Activated gamma-delta T cell treated with anti-CD3 and anti-CD28 coated beads, Interleukin-2, amount 50 U/mL, for 16 hours (primary cell): ENCODE measurements around the gene SLC44A4.

Source experiments
- DNase-seq: peaks from one replicate; pipeline ENCODE4 v3.0.0-alpha.2; 2020; ENCODE audit warnings: low read depth

Gene SLC44A4

DNA sequence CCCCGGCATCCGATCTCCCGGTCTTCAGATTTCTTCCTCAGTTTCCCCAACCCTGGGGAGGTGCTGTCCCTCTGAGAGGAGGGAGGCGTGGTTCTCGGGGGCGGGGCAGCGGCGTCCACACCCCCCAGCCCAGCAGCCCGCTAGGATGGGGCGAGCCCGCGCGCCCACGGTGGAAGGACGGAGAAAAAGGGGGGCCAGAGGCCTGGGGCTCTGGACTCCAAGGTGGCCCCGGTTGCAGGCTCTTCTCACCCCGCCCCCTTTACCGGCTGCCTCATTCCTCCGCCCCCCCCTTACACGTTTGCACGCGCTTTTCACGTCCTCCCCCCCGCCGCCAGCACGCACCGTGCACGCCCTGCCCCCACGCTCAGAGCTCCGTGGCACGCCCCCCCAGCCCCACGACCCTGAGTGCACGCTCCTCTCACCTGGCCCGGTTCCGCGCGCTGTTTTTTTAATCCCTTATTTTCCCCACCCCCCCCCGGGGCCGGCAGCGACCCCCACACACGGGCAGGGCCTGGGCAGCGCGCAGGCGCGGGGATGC is 22.7 kb upstream of the SLC44A4 start:
- DNase-seq, result peak; percentile 52

DNA sequence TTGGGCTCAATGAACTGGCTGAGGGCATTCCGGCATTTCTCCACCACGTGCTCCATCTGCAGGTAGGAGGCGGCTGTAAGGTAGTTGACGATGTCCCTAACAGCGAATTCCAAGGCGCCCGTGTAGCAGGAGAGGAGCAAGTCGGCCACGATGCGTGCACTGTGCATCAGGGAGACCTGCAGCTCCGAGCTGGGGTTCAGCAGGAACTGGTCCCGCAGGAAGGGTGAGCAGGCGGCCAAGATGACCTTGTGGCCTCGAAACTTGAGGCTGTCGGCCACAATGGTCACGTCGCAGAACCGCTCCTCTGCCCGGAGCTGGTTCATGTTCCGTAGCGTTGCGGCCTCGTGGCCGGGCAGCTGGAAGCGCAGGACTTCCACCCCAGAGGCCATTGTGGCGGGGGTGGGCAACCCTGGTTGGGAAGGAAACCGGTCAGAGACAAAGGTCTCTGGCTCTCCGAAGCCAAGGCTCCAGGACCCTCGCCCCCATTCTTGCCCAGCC is 22.2 kb upstream of the SLC44A4 start:
- no peak for DNase-seq

- no peak for DNase-seq
Measured at GRCh38 chr6:31899882-31900722, 21.3 kb upstream of the SLC44A4 start.

DNA sequence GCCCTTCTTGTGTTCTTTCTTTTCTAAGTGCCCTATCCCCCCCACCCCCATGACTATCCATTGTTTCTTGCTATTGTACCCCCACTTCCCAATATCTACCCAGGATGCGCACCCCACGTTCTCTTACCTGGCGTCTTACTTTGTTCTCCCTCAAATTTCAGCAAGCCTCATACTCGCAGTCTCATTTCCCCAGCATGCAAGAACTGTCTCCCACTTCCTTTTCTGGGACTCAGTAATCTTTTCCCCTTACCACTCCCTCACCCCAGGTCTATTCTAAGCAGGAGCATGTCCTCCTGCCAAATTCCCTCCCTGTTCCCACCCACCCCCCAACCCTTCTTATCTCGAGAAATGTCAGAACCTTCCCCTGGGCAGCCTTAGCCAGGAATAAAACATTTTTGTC is 20.4 kb upstream of the SLC44A4 start:
- no peak for DNase-seq

DNA sequence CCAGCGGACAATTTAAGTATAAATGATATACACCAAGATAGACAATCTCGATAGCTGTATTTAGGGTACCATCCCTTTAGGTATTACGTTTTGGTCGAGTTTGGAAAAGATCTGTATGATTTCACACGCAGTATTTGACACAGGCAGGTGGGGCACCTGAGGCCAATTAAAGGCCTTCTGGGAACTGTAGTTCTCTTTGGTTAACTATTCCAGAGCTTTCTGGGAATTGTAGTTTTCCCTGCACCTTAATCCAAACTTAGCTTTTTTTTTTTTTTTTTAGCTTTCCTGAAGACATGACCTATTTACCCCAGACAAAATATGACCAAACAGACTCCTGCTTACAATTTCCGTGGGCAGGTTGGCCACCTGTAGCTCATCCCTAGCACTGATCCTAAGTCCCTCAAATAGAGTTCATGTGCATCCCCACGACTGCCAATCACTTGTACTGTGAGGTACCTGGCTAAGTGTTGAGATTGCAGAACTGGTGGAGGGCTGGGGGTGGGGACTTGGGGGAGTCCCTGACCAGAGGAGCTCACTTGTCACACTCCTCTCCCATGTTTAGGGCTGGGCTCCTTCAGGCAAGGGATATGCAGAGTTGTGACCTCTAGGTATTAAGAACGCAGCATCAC is 19.7 kb upstream of the SLC44A4 start:
- no peak for DNase-seq

DNA sequence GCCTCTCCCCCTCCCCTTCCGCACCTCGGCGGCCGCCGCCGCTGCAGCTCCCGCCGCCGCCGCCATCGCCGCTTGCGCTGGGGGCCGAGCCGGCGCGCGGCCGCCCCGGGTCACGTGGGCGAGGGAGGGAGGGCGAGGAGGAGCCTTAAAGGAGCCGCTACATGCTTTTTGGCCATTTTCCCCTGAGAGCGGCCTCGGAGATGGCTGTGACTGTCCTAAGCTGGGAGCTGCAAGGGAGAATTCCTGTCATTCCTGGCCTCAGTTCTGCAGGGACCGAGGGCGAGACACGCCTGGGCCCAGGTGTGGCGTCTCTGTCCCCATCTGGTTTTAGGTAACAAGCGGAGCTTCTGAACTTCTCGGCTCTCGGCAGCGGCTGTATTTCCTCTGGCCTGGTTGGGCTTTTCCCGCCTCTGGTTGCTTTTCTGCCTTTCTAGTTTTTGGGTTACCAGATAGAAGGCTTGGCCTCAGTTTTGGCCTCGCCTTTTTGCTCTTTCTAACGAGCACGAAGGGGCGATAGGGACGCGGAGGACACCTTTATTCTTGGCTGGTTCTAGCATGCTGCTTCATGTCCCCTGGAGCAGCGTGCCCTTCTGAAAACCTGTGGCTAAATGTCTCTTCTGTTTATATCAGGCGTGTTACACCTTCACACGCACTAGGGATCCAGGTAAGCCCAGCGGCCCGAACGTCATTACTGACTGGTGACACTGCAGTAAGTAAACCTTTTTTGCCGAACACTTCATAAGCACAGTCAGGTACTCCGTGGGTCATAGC is 19.0 kb upstream of the SLC44A4 start, which contains the start of gene EHMT2:
Gene EHMT2, minus strand, starts transcription at position 87 of the 771 bp plus-strand sequence. Its CDS starts 21 bp downstream, at position 66.
- DNase-seq, result peak; percentile 74

- DNase-seq, result no peak
Measured at GRCh38 chr6:31896856-31897611, 18.2 kb upstream of the SLC44A4 start.

DNA sequence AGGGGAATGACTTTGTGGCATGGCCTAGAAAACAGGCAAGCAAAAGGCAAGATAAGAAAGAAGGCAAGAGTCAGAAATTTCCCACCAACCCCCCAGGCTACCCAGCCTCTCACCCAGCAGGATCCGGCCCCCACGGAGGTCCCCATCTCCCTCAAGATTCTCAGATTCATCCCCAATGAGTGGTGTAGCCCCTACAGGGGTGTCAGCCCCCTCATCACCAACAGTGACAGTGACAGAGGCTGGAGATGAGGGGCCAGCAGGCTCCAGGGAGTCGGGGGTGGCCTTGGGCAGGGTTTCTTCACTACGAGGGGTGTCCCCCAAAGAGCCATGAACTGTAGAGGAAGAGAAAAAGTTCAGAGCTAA is 17.7 kb upstream of the SLC44A4 start:
- DNase-seq, result no peak

- DNase-seq, result no peak
Measured at GRCh38 chr6:31892821-31893220, 14.0 kb upstream of the SLC44A4 start.

- no peak for DNase-seq
Measured at GRCh38 chr6:31889331-31889972, 10.7 kb upstream of the SLC44A4 start.

GRCh38 chr6:31888276-31889258 is 9.8 kb upstream of the SLC44A4 start:
- DNase-seq, result peak; percentile 42

DNA sequence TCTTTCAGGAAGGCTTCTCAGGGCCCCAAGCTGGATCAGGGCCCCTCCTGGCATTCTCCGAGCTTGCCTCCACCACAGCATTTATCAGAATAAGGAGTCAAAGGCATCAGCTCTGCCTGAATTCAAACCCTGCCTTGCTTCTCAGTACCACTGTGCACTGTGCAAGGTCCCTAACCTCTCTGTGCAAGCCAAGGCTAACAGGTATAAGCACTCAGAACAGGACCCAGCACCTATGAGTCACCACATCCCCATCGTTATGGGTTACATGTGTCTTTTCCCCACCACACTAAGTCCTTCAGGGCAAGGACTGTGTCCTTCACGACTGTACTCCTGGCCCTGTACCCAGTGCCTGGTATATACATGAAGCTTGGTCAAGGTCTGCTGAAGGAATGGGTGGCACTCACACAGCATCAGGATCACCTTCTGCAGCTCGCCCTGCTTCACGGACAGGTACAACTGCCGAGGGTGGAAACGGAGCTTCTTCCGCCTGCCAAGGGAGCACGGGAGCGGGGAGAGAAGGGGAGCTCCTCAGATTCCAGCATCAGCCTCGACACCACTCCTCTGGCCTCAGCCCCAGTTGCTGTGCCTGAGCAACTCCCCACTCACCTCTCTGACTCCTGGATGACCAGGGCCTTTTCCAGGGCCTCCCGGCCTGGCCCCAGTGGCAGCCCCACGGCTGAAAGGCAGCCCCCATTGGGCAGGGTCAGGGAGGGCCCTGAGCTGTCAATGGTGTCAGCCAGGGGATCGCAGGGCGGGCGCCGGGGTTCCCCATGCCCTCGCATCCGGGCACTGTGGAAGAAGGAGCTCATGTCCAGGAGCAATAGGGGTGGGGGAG is 8.6 kb upstream of the SLC44A4 start:
- no peak for DNase-seq

- DNase-seq, result no peak
Measured at GRCh38 chr6:31886541-31886991, 7.8 kb upstream of the SLC44A4 start.

- no peak for DNase-seq
Measured at GRCh38 chr6:31884528-31885035, 5.8 kb upstream of the SLC44A4 start.

DNA sequence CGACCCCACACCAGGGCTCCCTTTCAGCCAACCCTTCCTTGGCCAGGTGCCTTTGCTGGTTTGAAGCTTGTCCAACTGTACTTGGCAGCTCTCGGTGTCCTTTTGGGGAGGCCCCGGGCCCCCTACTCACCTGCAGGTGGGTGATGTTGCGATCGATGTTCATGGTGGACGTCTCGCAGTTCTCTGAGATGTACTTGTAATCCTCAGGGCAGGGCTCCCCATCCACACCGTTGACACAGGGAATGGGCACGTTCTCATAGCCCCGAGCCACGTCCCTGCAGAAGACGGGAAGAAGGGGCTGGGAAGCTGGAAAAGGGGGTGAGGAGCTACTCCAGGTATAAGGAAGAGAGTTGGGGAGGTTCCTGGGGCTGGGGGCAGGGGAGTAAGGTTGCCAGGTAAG is 4.9 kb upstream of the SLC44A4 start:
- no peak for DNase-seq

DNA sequence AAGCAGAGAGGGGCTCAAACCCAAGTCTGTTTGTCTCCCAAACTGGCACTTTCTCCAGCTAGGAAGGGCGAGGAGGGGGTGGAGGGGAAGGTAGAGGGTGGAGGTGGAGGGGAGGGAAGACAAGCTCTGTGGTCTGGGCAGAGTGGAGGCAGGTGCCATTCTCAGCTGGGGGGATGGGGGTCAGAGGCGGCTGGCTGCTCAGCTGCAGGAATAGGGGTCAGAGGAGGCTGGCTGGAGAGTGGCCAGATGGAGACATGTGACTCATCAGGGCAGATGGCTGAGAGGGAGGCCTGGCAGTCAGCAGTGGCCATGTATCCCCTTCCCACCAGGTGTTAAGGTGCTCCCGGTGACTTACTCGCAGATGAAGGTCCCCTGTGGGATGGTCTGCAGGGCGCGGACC is 3.5 kb upstream of the SLC44A4 start:
- no peak for DNase-seq

DNA sequence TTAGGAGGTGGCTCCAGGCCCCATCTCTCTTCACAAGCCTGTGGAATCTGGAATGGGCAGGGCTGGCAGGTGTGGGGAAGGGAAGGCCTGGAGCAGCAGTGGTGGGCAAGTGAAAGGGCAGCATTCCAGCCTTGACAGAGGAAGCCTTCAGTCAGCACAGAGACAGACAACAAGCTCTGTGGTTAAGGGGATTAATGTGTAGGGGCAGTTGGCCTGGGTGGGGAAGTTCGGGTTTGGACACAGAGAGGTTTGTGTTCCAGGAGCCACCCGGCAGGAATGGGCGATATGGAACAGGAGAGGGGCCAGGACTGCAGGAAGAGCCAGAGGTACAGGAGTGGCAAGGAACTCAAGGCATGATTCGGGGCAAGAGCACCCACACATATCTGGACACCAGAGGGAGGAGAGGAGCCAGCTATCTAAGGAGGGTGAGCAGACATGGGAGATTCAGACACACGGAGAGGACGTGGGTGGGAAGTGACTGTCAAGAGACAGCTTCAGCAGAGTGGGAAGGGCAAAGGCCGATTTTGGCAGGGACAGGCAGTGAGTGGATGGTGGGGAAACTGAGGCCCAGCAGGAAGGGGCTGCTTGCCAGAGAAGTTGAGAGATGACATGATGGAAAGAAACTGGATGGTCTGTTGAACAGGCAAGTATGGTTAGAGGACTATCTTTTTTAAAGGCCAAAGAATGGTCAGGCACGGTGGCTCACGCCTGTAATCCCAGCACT is 2.5 kb upstream of the SLC44A4 start:
- no peak for DNase-seq

GRCh38 chr6:31880616-31881015 is 1.8 kb upstream of the SLC44A4 start:
- no peak for DNase-seq
